GM19328 (cell line): ENCODE results near the gene ARHGAP15.

Source experiments
- ATAC-seq: cut with Tn5 transposase; IDR thresholded peaks from one replicate; pipeline ENCODE4 v1.9.1; 2021; ENCODE audit warnings: mild to moderate bottlenecking, moderate library complexity; ENCODE audit not compliant: unreplicated experiment

ARHGAP15 gene

DNA sequence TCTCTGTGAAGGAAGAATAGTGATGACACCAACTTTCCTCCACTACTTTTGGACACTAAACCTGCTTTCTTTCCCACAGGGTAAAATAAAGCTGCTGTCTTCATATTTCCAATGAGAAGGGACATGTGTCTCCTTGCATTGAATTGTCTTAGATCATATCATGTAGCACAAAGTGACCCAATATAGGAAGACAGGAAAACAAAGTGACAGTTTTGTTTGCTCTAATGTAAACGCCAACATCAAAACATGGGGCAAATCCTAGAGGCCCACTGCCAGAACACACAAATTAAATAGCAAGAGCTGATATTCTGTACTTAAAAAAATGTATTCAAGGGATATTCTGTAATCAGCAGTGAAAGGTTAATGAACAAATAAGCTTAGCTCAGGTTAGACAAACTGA lies 36.1 kb downstream of the ARHGAP15 start:
- no peak for ATAC-seq

DNA sequence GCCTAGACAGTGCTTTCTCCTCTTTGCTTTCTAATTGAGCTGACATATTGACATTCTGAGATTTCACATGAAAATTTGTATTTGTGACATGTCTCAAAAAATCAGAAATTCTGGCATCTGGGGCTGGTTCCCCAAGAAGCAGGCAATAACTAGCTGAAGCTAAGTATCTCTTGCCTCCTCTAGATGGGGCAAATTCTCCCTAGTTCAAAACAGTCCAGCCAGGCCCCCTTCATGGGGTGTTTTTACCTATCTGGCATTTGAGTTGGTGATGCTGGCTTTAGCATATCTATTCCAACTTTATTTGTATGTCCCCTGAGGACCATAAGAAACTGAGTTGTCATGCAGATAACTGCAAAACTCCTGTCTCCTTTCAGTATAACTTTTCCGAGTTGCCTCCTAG lies 39.9 kb downstream of the ARHGAP15 start:
- ATAC-seq, result no peak

DNA sequence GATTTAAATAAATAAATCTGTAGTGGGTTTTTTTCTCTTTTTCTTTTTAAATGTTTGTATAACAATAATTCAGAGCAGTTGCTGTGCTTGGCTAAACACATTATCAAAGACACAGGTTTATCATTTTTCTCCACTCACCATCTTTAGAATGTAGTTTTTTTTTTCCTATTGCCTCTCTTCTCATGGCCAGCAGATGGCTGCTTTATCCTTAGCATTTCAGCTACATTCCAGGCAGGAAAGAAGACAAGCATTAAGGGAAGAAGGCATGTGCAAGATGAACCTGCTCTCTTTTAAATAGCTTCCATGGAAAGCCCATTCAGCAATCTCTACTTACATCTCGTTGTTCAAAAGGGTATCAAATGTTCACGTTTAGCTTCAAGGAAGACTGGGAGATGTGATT lies 42.6 kb downstream of the ARHGAP15 start:
- ATAC-seq, result no peak

DNA sequence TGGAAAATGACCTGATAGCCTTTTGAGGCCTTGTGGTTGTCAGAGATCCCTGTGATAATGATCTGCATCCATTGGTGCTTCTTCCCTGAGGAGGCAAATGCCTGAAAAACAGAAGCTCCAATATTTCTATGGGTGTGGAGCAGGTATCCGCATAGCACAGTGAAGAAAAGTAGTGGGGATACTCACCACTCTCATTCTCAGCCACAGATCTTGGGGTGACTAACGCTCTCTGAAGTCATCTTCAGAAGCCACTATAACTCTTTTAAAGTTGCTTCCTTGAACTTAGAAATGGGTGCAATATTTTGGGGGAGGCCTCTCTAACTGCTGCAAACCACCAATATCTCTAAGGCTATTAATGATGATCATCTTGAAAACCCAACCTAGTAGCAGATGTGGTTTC lies 46.2 kb downstream of the ARHGAP15 start:
- no peak for ATAC-seq

DNA sequence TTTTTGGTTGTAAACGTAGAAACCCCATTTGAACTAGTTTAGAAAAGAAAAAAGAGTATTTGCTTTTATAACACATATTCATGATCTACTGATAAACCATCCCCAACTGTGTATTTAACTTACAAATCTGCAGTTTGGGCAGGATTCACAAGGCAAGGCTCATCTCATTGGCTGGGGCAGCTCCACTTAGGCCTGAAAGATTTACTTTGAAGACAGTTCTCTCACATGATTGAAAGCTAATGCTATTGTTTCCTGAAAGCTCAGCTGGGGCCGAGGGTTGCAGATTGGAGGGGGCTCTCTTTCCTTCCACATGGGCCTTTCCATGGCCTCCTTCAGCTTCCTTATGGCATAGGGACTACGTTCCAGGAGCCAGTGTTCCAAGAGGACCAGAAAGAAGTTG lies 47.4 kb downstream of the ARHGAP15 start:
- no peak for ATAC-seq

DNA sequence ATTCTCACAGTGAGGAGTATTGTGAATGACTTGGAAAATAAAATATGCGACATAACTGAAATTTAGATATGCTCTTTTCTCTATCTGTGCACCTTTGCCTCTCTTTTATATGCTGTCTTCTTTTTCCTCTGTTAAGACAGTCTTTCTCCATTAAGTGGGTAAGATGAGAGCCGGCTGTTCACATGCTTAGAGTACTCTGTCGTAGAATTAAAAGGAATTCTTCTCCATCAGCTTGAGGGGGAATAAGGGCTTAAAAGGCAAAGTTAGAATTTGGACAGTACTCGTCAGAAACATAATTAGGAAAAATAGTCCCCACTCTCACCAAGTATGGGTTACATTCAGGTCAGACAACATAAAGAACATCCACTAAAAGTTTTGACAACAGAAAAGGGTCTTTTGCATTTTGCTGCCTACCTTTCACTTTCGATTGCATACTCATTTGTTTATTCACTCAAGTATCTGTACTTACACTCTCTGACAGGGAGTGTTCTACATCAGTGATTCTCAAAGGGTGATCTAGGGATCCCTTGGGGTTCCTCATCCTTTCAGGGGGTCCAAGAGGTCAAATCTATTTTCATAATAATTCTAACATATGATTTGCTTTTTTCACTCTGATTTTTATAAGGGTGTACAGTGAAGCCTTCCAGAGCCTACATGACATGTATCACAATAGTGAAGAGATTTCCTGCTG lies 48.0 kb downstream of the ARHGAP15 start:
- ATAC-seq, result peak; percentile 95

DNA sequence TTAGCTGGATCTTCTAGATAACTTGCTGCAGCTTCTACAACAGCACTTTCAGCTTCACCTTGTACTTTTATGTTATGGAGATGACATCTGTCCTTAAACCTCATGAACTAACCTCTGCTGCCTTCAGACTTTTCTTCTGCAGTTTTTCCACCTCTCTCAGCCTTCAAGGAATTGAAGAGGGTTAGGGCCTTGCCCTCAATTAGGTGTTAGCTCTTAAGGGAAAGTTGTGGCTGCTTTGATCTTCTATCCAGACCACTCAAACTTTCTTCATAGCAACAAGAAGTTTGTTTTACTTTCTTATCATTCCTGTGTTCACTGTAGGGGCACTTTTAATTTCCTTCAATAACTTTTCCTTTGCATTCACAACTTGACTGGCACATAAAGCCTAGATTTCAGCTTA lies 52.3 kb downstream of the ARHGAP15 start:
- ATAC-seq, result no peak

DNA sequence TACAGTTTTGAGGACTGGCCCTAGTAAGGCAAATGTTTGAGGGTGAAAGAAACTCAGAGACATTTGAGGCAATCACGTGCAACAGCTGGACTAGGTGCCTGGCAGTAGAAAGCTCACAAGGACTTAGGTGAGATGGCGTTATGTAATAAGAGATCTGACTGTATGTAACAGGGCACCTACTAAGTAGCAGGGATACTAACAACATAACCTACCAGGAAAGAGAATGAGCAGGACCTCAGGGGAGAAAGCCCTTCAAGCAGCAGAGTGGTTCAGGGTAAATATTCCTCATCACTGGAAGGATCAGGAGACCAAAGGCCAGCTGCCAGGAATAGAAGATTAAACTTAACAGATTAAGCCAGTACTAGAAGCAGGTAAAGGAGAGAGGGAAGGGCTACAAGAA lies 53.4 kb downstream of the ARHGAP15 start:
- ATAC-seq, result no peak

DNA sequence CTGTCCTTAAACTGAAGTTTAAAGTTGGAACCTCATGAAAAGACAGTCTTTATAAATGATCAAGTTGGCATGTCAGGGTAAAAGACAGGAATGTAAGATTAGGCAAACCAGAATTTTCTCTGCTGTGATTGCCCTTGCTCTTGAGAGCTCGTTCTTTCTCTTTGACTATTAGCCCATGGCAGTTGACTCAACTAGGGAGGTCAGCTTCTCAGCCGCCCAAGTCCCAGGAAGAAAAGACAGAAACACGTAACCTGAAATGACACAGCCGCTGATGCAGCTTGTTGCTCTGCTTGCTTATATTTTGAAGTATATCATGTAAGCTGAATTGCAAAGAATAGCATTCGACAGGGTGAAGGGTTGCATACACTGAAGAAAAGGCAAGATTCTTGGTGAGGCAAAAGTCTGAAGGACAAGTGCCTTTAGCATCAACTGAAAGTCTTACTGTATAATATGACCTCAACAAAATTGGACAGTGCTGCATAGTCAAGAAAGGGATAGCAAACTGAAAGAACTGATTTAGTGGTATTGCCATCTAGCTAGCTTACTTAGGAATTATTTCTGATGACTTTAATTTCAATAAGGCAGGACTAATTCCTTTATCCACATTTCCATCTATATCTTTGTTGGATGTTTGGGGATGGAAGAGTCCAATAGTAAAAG lies 54.7 kb downstream of the ARHGAP15 start:
- no peak for ATAC-seq

DNA sequence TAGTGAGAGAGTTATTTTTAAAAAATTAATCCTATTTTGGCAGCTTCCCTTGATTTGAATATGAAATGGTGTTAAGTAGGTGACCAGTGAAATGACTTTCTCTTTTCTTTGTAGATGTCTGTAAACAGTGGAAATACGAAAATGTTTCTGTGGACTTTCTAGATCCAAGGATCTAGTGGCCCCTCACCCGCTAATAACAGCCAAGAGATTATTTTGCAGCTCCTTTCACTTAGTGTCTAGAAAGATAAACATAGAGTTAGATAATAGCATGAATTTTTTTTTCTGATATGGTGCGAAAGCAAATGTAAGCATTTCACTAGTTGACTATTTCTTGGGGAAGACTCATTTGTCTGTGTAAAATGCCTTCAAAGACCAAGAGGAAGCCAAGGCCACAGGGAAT lies 57.7 kb downstream of the ARHGAP15 start:
- no peak for ATAC-seq

DNA sequence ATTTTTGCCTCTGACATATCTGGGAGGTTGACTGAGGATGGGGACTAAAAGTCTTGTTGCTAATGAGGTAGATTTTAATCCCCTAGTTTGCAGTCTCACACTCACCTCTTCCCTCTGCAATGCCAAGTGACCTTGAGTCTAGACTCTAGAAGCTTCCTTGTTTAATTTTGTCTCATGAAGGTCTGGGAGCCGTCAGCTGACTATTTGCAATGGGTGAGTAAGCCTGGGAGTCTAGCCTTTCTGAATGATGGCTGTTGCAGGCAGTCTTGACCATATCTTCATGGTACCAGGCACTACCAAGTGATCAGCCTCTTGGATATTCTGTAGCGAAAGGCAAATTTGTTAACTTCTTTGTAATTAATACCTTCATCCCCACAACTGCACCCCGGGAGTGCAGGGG lies 61.2 kb downstream of the ARHGAP15 start:
- no peak for ATAC-seq

DNA sequence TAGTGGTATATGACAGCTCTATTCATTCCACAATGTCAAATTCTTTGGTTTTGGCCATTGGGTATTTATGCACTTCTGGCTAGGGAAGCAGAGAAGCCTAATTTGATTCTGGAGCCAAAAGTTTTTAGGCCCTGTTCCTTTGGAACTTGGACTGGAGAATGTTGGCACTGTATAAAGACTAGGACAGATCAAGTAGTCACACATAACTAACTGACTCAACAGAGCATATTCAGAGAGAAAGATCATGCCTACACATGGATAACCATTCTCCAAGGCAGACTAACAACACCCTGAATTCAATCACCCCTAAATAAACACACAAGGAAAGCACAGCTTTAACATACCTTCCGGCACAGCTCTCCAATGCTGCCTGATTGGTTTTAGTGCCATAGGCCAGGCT lies 62.9 kb downstream of the ARHGAP15 start:
- ATAC-seq, result no peak

DNA sequence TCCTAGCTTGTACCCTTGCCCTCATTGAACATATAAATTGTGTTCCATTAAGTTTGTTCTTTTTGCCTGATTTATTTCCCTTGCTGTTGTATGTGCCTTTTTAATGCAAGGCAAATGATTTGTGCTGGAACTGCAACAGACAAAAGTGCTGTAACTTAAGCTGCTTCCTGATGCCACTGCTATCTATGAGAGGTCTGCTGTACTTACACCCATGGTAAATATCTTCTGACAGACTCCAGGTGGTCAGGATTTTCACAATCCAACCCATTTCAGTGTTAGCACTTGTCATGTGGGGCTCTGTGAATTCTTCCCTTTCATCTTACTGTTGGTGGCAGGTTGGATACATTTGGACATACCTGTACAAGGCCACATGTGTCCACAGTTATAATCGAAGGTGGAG lies 63.5 kb downstream of the ARHGAP15 start:
- no peak for ATAC-seq

DNA sequence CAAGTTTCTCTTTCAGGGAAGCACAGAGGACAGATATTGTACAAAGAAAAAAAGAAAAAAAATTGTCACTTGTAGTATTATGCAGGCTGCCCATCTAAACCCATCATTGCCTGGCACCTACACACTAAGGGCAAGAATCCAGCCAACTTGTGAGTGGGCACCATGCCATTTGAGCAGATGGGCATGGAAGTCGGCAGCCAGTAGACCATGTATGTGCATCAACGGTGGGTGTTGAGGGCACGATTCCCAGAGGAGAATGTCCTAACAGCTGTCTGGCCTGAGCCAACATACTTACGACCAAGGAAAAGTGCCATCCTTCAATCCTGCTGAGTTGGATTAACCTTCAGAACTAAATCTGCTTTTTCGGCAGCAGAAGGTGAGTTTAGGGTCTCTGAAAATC lies 63.9 kb downstream of the ARHGAP15 start:
- ATAC-seq, result no peak

DNA sequence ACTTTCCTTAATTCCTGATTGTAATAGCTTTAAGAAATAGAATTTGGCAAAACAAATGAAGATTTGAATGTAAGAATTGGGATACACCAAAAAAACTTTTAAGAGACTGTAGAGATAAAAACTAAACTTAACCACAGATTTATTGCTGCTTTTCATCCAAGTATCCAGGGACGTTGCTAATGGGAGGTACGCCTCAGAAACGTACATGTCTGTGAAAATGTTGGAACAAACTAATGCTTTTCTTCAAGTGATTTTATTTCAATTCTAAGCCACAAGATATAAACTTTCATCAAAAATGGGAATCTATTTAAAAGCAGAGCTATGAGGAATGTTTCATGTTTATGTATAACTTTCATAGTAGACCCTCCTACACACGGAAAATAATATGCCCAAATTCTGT lies 66.3 kb downstream of the ARHGAP15 start:
- ATAC-seq, result no peak

DNA sequence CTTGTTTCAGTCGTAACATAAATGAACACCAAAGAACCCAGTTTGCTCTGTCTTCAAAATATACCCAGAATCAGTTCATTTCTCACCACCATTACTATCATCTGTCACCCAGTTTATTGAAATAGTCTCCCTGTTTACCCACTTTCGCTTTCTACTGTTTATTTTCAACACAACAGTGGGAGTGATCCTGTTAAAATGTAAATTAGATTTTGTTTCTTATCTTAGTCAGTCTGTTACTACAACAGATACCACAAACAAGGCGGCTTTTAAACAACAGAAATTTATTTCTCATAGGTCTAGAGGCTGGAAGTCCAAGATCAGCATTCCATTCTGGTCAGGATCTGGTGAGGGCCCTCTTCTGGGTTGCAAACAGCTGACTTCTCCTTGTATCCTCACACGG lies 74.8 kb downstream of the ARHGAP15 start:
- no peak for ATAC-seq

DNA sequence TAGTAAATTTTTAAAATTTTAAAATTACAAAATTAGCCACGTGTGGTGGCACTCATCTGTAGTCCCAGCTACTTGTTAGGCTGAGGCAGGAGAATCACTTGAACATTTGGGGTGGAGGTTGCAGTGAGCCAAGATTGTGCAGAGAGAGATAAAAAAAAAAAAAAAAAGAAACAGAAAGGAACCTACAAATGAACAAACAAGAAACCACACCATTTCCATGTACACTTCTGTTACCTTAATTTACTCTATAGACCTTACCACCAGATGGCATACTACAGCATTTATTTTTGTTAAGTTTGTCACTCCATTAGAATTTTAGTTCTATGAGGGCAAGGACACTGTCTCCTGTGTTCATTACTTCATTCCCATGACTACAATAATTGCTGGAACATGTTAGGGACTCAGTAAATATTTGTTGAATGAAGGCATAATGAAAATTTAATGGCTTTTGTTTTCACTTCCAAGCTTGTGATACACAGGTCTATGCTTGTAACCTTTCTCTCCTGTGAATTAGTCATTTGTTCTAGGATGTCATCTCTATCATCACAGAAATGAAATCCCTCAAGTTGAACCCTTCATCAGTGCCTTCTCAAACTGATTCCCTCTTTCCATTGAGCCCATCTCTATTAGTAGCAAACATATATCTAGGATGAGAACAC lies 76.0 kb downstream of the ARHGAP15 start:
- no peak for ATAC-seq

DNA sequence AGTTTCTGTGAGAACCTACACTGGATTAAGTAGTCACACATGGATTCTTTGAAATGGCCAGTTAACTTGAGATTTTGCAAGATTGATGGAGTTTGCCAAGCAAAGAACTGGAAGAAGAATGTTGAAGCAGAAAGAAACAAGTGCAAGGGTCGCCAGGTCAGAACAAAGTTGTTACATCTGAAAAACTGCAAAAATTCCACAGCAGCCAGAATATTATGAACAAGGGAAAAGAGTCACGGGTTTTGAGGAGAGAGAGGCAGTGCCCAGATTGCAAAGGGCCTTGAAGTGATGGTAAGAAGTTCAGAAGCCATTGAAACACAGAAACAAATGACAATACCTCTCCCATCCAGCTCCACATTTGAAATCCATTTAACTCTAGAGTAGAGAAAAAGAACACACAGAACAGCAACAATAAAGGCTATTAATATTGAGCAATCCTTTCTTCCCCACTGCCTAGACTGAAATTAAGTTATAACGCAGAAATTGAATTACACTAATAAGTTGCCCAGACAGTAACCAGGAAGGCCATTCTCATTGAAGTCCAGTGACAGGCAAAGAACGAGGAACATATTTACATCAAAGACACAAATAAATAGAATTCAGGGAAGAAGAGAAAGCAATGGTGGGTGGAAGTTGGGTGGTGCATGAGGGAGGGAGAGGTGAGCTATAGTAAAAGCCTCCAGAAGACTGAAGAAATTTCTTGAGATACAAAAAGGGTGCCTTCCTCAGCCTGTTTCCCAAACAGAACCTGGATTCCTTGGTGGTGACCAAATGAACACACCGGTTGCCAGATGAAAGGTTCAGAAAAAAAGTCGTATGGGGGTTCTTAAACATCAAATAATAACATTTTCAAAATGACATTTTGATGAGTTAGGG lies 80.6 kb downstream of the ARHGAP15 start:
- ATAC-seq, result no peak

DNA sequence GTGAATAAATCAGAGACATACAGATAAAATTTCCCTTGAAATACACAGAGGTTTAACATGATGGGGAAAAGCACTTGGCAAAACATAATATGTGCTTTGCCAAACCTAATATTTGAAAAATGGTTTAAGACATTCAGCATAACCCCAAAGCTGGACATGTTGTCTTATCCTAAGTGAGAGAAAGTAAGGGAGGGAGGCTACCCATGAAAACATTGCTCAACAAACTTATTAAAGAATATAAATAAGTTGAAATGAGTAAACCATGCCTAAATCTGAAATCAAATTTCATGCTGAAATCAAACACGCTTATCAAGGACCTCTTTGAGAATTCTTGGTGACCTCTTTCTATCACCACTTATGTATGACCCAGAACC lies 81.2 kb downstream of the ARHGAP15 start:
- ATAC-seq, result no peak

DNA sequence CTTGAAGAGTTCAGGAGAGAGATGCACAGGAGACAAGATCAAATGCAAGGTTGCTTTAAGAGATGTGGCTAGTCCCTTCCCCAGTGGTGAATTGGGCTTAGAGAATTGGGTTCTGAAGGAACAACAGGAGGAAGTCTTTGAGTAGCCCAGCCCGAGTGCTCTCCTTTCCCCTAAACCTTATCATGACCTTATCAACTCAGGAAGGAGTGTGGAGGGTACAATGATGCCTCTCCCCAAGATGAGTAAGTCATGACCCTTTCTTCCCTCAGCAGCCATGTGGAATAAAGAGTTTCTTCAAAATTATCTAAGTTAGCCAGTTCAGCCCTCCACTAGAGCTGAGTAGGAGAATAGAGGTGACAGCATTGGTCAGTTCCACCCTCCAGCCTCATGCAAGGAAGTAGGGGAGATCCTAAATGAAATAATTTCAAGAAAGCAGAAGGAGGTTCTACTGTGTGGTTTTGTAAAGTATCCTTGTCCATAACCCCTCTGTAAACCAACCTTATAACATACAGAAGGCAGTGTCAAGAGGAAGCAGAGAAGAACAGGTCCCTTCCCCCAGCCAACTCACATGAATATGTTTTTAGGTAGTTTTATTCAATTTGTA lies 88.4 kb downstream of the ARHGAP15 start:
- ATAC-seq, result no peak

DNA sequence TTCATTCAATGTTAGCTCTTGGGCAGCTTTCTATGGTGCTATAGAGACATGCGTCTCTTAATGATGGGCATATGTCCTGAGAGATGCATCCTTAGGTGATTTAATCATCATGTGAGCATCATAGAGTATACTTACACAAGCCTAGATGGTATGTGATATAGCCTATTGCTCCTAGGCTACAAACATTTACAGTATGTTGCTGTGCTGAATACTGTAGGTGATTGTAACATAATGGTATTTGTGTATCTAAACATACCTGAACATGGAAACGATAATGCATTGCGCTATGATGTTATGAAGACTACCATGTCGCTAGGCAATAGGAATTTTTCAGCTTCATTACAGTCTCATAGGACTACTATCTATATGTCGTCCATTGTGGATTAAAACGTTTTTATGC lies 89.4 kb downstream of the ARHGAP15 start:
- ATAC-seq, result no peak
